ENCODE results near the gene RBM15B.
A peak's percentile ranks its signal among the peaks of the same experiment; 100 is the strongest.

RBM15B gene

DNA sequence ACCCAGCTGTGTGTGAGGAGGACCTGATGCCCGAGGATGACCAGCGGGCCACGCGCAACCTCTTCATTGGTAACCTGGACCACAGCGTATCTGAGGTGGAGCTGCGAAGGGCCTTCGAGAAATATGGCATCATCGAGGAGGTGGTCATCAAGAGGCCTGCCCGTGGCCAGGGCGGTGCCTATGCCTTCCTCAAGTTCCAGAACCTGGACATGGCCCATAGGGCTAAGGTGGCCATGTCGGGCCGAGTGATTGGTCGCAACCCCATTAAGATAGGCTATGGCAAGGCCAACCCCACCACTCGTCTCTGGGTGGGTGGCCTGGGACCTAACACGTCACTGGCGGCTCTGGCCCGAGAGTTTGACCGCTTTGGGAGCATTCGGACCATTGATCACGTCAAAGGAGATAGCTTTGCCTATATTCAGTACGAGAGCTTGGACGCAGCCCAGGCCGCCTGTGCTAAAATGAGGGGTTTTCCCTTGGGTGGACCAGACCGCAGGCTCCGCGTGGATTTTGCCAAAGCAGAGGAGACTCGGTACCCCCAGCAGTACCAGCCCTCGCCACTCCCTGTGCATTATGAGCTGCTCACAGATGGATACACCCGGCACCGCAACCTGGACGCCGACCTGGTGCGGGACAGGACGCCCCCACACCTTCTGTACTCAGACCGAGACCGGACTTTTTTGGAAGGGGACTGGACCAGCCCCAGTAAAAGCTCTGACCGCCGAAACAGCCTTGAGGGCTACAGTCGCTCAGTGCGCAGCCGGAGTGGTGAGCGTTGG, 1.5 kb downstream of the RBM15B start:
- Histone ChIP-seq H4K20me1 (ENCODE audit: insufficient read depth, low read length) (peaks cover 78% of the 10 kb centered on the region), H3K9ac (ENCODE audit: low read depth, low read length) (peak overlapping the region; percentile 80), H3K4me3 (ENCODE audit: low read depth in 1 of 2, low read length in 2 of 2) (peak overlapping the region; percentile 38 to 93; a peak in 3 of 4 replicates), H3K9me3 (ENCODE audit: insufficient read depth, low read length, severe bottlenecking) (no peaks in the 10 kb centered on the region), H2AFZ (ENCODE audit: low read depth, low read length) (no peak overlapping the region), H3K79me2 (ENCODE audit: insufficient read depth, low read length) (peaks cover 89% of the 10 kb centered on the region), H3K4me2 (ENCODE audit: insufficient read depth, low read length) (peak overlapping the region; percentile 90), H3K4me1 (ENCODE audit: insufficient read depth, low read length) (peaks cover 72% of the 10 kb centered on the region), H3K27me3 (ENCODE audit: insufficient read depth, low read length, poor library complexity) (no peaks in the 10 kb centered on the region), H3K36me3 (ENCODE audit: insufficient read depth, low read length) (peaks cover 90% of the 10 kb centered on the region), H3K27ac (ENCODE audit: low read length) (peak overlapping the region; percentile 72)
- DNase-seq = no peak
- TF ChIP-seq, protein P1, sequence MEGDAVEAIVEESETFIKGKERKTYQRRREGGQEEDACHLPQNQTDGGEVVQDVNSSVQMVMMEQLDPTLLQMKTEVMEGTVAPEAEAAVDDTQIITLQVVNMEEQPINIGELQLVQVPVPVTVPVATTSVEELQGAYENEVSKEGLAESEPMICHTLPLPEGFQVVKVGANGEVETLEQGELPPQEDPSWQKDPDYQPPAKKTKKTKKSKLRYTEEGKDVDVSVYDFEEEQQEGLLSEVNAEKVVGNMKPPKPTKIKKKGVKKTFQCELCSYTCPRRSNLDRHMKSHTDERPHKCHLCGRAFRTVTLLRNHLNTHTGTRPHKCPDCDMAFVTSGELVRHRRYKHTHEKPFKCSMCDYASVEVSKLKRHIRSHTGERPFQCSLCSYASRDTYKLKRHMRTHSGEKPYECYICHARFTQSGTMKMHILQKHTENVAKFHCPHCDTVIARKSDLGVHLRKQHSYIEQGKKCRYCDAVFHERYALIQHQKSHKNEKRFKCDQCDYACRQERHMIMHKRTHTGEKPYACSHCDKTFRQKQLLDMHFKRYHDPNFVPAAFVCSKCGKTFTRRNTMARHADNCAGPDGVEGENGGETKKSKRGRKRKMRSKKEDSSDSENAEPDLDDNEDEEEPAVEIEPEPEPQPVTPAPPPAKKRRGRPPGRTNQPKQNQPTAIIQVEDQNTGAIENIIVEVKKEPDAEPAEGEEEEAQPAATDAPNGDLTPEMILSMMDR (IDR thresholded peaks at IDR 0.05; ENCODE audit: borderline replicate concordance, extremely low read depth, low read length, poor library complexity, severe bottlenecking) = no peak
- no peak for TF ChIP-seq EZH2 (IDR thresholded peaks at IDR 0.05; ENCODE audit: borderline replicate concordance, low read depth, low read length, severe bottlenecking)
- no peak for ATAC-seq (ENCODE audit: insufficient read depth, low read depth)

GRCh38 chr3:51393134-51393495, 2.0 kb downstream of the RBM15B start:
- H3K4me2 ChIP-seq (ENCODE audit: insufficient read depth, low read length) = peak overlapping the region; percentile 90
- H2AFZ ChIP-seq (ENCODE audit: low read depth, low read length) = no peak overlapping the region
- H3K27ac ChIP-seq (ENCODE audit: low read length) = no peak overlapping the region
- ATAC-seq (ENCODE audit: insufficient read depth, low read depth) (no peak), DNase-seq (no peak)
- no peaks in the 10 kb centered on the region for H3K9me3 ChIP-seq (ENCODE audit: insufficient read depth, low read length, severe bottlenecking)
- no peak for TF ChIP-seq EZH2 (IDR thresholded peaks at IDR 0.05; ENCODE audit: borderline replicate concordance, low read depth, low read length, severe bottlenecking)
- TF ChIP-seq, protein P1 (IDR thresholded peaks at IDR 0.05; ENCODE audit: borderline replicate concordance, extremely low read depth, low read length, poor library complexity, severe bottlenecking) = no peak
- peak overlapping the region in 1 of 2 experiments; percentile 93; a peak in 2 of 4 replicates for H3K4me3 ChIP-seq (ENCODE audit: low read depth in 1 of 2, low read length in 2 of 2)
- H3K9ac ChIP-seq (ENCODE audit: low read depth, low read length) = peak overlapping the region; percentile 80; the same call in 1 of the 2 replicates
- H3K36me3 ChIP-seq (ENCODE audit: insufficient read depth, low read length) = peaks cover 88% of the 10 kb centered on the region
- peaks cover 73% of the 10 kb centered on the region for H4K20me1 ChIP-seq (ENCODE audit: insufficient read depth, low read length)
- H3K4me1 ChIP-seq (ENCODE audit: insufficient read depth, low read length) = peaks cover 66% of the 10 kb centered on the region
- no peaks in the 10 kb centered on the region for H3K27me3 ChIP-seq (ENCODE audit: insufficient read depth, low read length, poor library complexity)
- H3K79me2 ChIP-seq (ENCODE audit: insufficient read depth, low read length) = peaks cover 83% of the 10 kb centered on the region

GRCh38 chr3:51393564-51393963, 2.5 kb downstream of the RBM15B start:
- Histone ChIP-seq H3K36me3 (ENCODE audit: insufficient read depth, low read length) (peaks cover 86% of the 10 kb centered on the region), H3K27me3 (ENCODE audit: insufficient read depth, low read length, poor library complexity) (no peaks in the 10 kb centered on the region), H3K27ac (ENCODE audit: low read length) (0 out of 2 replicates have a peak overlapping the region, but pooled peaks have one; percentile 35), H3K4me2 (ENCODE audit: insufficient read depth, low read length) (peak overlapping the region; percentile 90), H3K4me1 (ENCODE audit: insufficient read depth, low read length) (peaks cover 62% of the 10 kb centered on the region), H3K9ac (ENCODE audit: low read depth, low read length) (peak overlapping the region; percentile 80; the same call in 1 of the 2 replicates), H3K79me2 (ENCODE audit: insufficient read depth, low read length) (peaks cover 78% of the 10 kb centered on the region), H3K4me3 (ENCODE audit: low read depth in 1 of 2, low read length in 2 of 2) (peak overlapping the region in 1 of 2 experiments; percentile 93; a peak in 2 of 4 replicates), H4K20me1 (ENCODE audit: insufficient read depth, low read length) (peaks cover 70% of the 10 kb centered on the region), H2AFZ (ENCODE audit: low read depth, low read length) (no peak overlapping the region), H3K9me3 (ENCODE audit: insufficient read depth, low read length, severe bottlenecking) (no peaks in the 10 kb centered on the region)
- ATAC-seq (ENCODE audit: insufficient read depth, low read depth) (no peak), DNase-seq (no peak)
- TF ChIP-seq, protein P1 (IDR thresholded peaks at IDR 0.05; ENCODE audit: borderline replicate concordance, extremely low read depth, low read length, poor library complexity, severe bottlenecking) = no peak
- no peak for TF ChIP-seq EZH2 (IDR thresholded peaks at IDR 0.05; ENCODE audit: borderline replicate concordance, low read depth, low read length, severe bottlenecking)
